Spinal cord (tissue), 10 donors: ENCODE measurements around the gene EXO5. TPM values are rescaled to one million over a fixed set of nuclear protein-coding genes. Genes with fewer than 3 reads are reported as not detected.

Experiments used
- DNase-seq, 6 donors: peaks; one replicate each; pipeline versions ENCODE4 v3.0.0 to v3.0.0-alpha.2; 2013 to 2015; ENCODE audit warnings: low spot score in 6 of 6, low read depth in 4 of 6
- H3K27ac ChIP-seq: one replicate; pipeline ENCODE4 v1.5.1; 2013; ENCODE audit warnings: low read depth, low read length, control low read depth
- H3K27me3 ChIP-seq: one replicate; pipeline ENCODE4 v1.6.1; 2013; ENCODE audit warnings: low read length; ENCODE audit not compliant: control insufficient read depth, insufficient read depth
- H3K36me3 ChIP-seq: one replicate; pipeline ENCODE4 v1.6.1; 2013; ENCODE audit warnings: low read length; ENCODE audit not compliant: control insufficient read depth, insufficient read depth
- H3K4me1 ChIP-seq: one replicate; pipeline ENCODE4 v1.6.1; 2013; ENCODE audit warnings: low read length; ENCODE audit not compliant: control insufficient read depth, insufficient read depth
- H3K4me3 ChIP-seq: one replicate; pipeline ENCODE4 v1.5.1; 2013; ENCODE audit warnings: low read depth, low read length, control low read depth
- H3K9me3 ChIP-seq: one replicate; pipeline ENCODE4 v1.6.1; 2013; ENCODE audit warnings: low read length; ENCODE audit not compliant: control insufficient read depth, insufficient read depth
- WGBS: methylation state at CpG from one replicate; pipeline ENCODE4 v1.1.5; 2013; ENCODE audit warnings: missing lambda C conversion rate; ENCODE audit not compliant: insufficient coverage; 5-methylcytosine and 5-hydroxymethylcytosine counted together
- long read RNA-seq, 4 donors: transcript quantifications; one replicate each; lab custom pipeline, GENCODE V29; 2026
- polyA plus RNA-seq, 2 donors: library from polyadenylated mRNA; unstranded; fragments of 120-200 nt; gene quantifications; one replicate each; pipeline ENCODE4 v1.2.1, GENCODE V29; 2013; ENCODE audit not compliant: insufficient read length in 2 of 2
- total RNA-seq, 2 donors: library from RNA; depleted of rRNA in 1 of 2; stranded (reverse); fragments of 120-200 nt in 1 of 2; fragments of >200 nt in 1 of 2; gene quantifications; one replicate each; pipeline versions ENCODE4 v1.2.3 to v1.2.4, GENCODE V29; 2013 to 2014
- donor health status: healthy.

EXO5 gene
- total RNA-seq (10 to 100 TPM in 1 of 2 donors, 1 to 10 TPM in 1; 9.7 to 10.6 TPM), polyA plus RNA-seq (10 to 100 TPM; 11.2 to 13.0 TPM)
- long read RNA-seq, donor 1, partial matches to known transcripts, result 0 of 9 reads
- long read RNA-seq, donor 1, other reads (novel, unspliced or antisense), result 0 of 9 reads
- long read RNA-seq, donor 2, result 0 reads
- long read RNA-seq, donor 3, partial matches to known transcripts, result 0 of 5 reads
- long read RNA-seq, donor 3, other reads (novel, unspliced or antisense), result 0 of 5 reads
- long read RNA-seq, donor 4, partial matches to known transcripts, result 0 of 3 reads
- long read RNA-seq, donor 4, other reads (novel, unspliced or antisense), result 0 of 3 reads

- WGBS, result under 1% methylated on average over 76 of the region's 76 CpGs
- Histone ChIP-seq H3K9me3 (no peaks in the 10 kb centered on the region), H3K4me3 (peak within 1 kb of the TSS; percentile 83), H3K27me3 (no peaks in the 10 kb centered on the region), H3K4me1 (peaks cover 7% of the 10 kb centered on the region), H3K27ac (peak within 1 kb of the TSS; percentile 73), H3K36me3 (no peaks in the 10 kb centered on the region)
- peak in 5 of 6 donors; percentile 54 to 92 (median 62) for DNase-seq
These were observed at the start of gene EXO5 for GRCh38 chr1:40508375-40509341. TSS of gene EXO5 (plus strand) at chr1:40508767. CDS start at chr1:40514545, 5,778 bp downstream.

- no CpG with 5 or more reads among the region's 3 CpGs for WGBS
- peaks cover 65% of the 10 kb centered on the region for H3K9me3 ChIP-seq
- peaks cover 49% of the 10 kb centered on the region for H3K36me3 ChIP-seq
- H3K27me3 ChIP-seq, result no peaks in the 10 kb centered on the region
- peak in 2 of 6 donors; percentile 4 to 9 for DNase-seq
- no peak overlapping the region for H3K27ac ChIP-seq
- no peak overlapping the region for H3K4me3 ChIP-seq
- H3K4me1 ChIP-seq, result no peaks in the 10 kb centered on the region
These were observed 45.5 kb upstream of the EXO5 start for GRCh38 chr1:40462956-40463590.

GRCh38 chr1:40469327-40469726, 39.2 kb upstream of the EXO5 start:
- no peaks in the 10 kb centered on the region for H3K4me1 ChIP-seq
- H3K27me3 ChIP-seq, result no peaks in the 10 kb centered on the region
- DNase-seq, result no peak
- peaks cover 35% of the 10 kb centered on the region for H3K9me3 ChIP-seq
- H3K27ac ChIP-seq, result no peak overlapping the region
- 100% methylated on average over 1 of the region's 2 CpGs for WGBS
- H3K4me3 ChIP-seq, result no peak overlapping the region
- peaks cover 10% of the 10 kb centered on the region for H3K36me3 ChIP-seq

- Histone ChIP-seq H3K4me3 (no peak overlapping the region), H3K4me1 (peaks cover 12% of the 10 kb centered on the region), H3K27ac (no peak overlapping the region), H3K27me3 (no peaks in the 10 kb centered on the region), H3K9me3 (peaks cover 7% of the 10 kb centered on the region), H3K36me3 (no peaks in the 10 kb centered on the region)
- no peak for DNase-seq
- WGBS, result no CpG with 5 or more reads among the region's 2 CpGs
These were observed 33.3 kb upstream of the EXO5 start for GRCh38 chr1:40475268-40475667.

- peaks cover 7% of the 10 kb centered on the region for H3K9me3 ChIP-seq
- DNase-seq, result peak; percentile 35 to 93 (median 70)
- H3K27me3 ChIP-seq, result no peaks in the 10 kb centered on the region
- H3K36me3 ChIP-seq, result no peaks in the 10 kb centered on the region
- H3K4me1 ChIP-seq, result peaks cover 12% of the 10 kb centered on the region
- peak within 1 kb of the TSS; percentile 68 for H3K4me3 ChIP-seq
- H3K27ac ChIP-seq, result peak within 1 kb of the TSS; percentile 13
- 0% methylated on average over 63 of the region's 65 CpGs for WGBS
These were observed 31.5 kb upstream of the EXO5 start, which contains the start of gene ZFP69 for GRCh38 chr1:40476924-40477677. TSS of gene ZFP69 (plus strand) at chr1:40477290. CDS start at chr1:40479362, 2,072 bp downstream.

- Histone ChIP-seq H3K36me3 (no peaks in the 10 kb centered on the region), H3K4me3 (peak overlapping the region; percentile 51), H3K4me1 (peaks cover 12% of the 10 kb centered on the region), H3K27ac (peak overlapping the region; percentile 3), H3K27me3 (no peaks in the 10 kb centered on the region), H3K9me3 (peaks cover 7% of the 10 kb centered on the region)
- DNase-seq, result peak in 3 of 6 donors; percentile 9 to 32 (median 26)
- WGBS, result 19% methylated on average over 3 of the region's 17 CpGs
These were observed 30.9 kb upstream of the EXO5 start for GRCh38 chr1:40477678-40478053.

- H3K27ac ChIP-seq, result no peak overlapping the region
- H3K4me1 ChIP-seq, result peaks cover 12% of the 10 kb centered on the region
- peaks cover 4% of the 10 kb centered on the region for H3K36me3 ChIP-seq
- WGBS, result no CpG with 5 or more reads among the region's 2 CpGs
- peak overlapping the region; percentile 51 for H3K4me3 ChIP-seq
- peaks cover 7% of the 10 kb centered on the region for H3K9me3 ChIP-seq
- H3K27me3 ChIP-seq, result no peaks in the 10 kb centered on the region
- DNase-seq, result no peak
These were observed 30.3 kb upstream of the EXO5 start for GRCh38 chr1:40478276-40478675.

- Histone ChIP-seq H3K27ac (no peak overlapping the region), H3K4me3 (no peak overlapping the region), H3K4me1 (peaks cover 12% of the 10 kb centered on the region), H3K9me3 (peaks cover 5% of the 10 kb centered on the region), H3K36me3 (peaks cover 11% of the 10 kb centered on the region), H3K27me3 (no peaks in the 10 kb centered on the region)
- DNase-seq, result no peak
- 81% methylated on average over 4 of the region's 4 CpGs for WGBS
These were observed 29.4 kb upstream of the EXO5 start for GRCh38 chr1:40479156-40479555.
